Loucy (cell line): Measurements from ENCODE around the gene PRRG3.

Experiments
- H2AFZ ChIP-seq: fragments of 200-600 bp; sonication (generic); 2 replicates; pipeline ENCODE4 v1.6.0; 2016; ENCODE audit warnings: antibody characterized with exemption, mild to moderate bottlenecking, low read length, moderate library complexity
- H3F3A ChIP-seq: fragments of 200-600 bp; 2 replicates; pipeline ENCODE4 v1.6.0; 2016; ENCODE audit warnings: antibody characterized with exemption, low read depth, mild to moderate bottlenecking
- H3K27me3 ChIP-seq: fragments of 200-600 bp; sonication (generic); 2 replicates; pipeline ENCODE4 v1.6.1; 2014; ENCODE audit warnings: low read length, mild to moderate bottlenecking; ENCODE audit not compliant: insufficient read depth, poor library complexity, severe bottlenecking
- H3K36me3 ChIP-seq: fragments of 200-600 bp; sonication (generic); 2 replicates; pipeline ENCODE4 v1.6.1; 2016; ENCODE audit warnings: low read length; ENCODE audit not compliant: insufficient read depth
- H3K4me1 ChIP-seq: fragments of 200-600 bp; sonication (generic); 2 replicates; pipeline ENCODE4 v1.5.1; 2014; ENCODE audit warnings: low read length, mild to moderate bottlenecking; ENCODE audit not compliant: insufficient read depth, poor library complexity, severe bottlenecking
- H3K4me2 ChIP-seq: fragments of 200-600 bp; sonication (generic); 2 replicates; pipeline ENCODE4 v1.6.0; 2014; ENCODE audit warnings: antibody characterized with exemption, low read length, low read depth, mild to moderate bottlenecking; ENCODE audit not compliant: poor library complexity, severe bottlenecking
- H3K4me3 ChIP-seq: fragments of 200-600 bp; sonication (generic); 2 replicates; pipeline ENCODE4 v1.5.1; 2014; ENCODE audit warnings: low read length, mild to moderate bottlenecking, mixed read lengths; ENCODE audit not compliant: poor library complexity, severe bottlenecking
- H3K79me2 ChIP-seq: fragments of 200-600 bp; sonication (generic); 2 replicates; pipeline ENCODE4 v1.6.1; 2014; ENCODE audit warnings: low read length; ENCODE audit not compliant: insufficient read depth
- H3K9ac ChIP-seq: fragments of 200-600 bp; sonication (generic); 2 replicates; pipeline ENCODE4 v1.6.0; 2014; ENCODE audit warnings: mild to moderate bottlenecking, low read depth, low read length, moderate library complexity; ENCODE audit not compliant: poor library complexity, severe bottlenecking
- H3K9me2 ChIP-seq: fragments of 200-600 bp; sonication (generic); replicated peaks from 2 replicates; pipeline ENCODE4 v1.6.1; 2016; ENCODE audit warnings: low read depth, low read length, mixed read lengths
- H3K9me3 ChIP-seq: fragments of 200-600 bp; sonication (generic); 2 replicates; pipeline ENCODE4 v1.6.1; 2014; ENCODE audit warnings: mild to moderate bottlenecking, antibody characterized with exemption, low read length, low read depth; ENCODE audit not compliant: insufficient read depth
- H4K20me1 ChIP-seq: fragments of 200-600 bp; sonication (generic); 2 replicates; pipeline ENCODE4 v1.6.0; 2014; ENCODE audit warnings: antibody characterized with exemption, low read length, mild to moderate bottlenecking; ENCODE audit not compliant: insufficient read depth, poor library complexity, severe bottlenecking
- CTCF ChIP-seq: fragments of 200-600 bp; sonication (generic); conservative IDR thresholded peaks from 2 replicates; pipeline ENCODE4 v1.5.1; 2014; ENCODE audit warnings: mild to moderate bottlenecking, antibody characterized with exemption, low read length
- EZH2phosphoT487 ChIP-seq: fragments of 200-600 bp; IDR thresholded peaks from 2 replicates; pipeline ENCODE4 v1.6.1; 2018; ENCODE audit warnings: antibody characterized with exemption, mild to moderate bottlenecking, moderate library complexity, borderline replicate concordance

PRRG3 gene

GRCh38 chrX:151715752-151716151 lies 20.5 kb downstream of the PRRG3 start, which contains the start of gene FATE1:
Gene FATE1 (plus strand): TSS chrX:151716035. CDS start chrX:151716120, 85 bp downstream.
- H3K4me3 ChIP-seq = no peak within 1 kb of the TSS
- no peaks in the 10 kb centered on the region for H3K36me3 ChIP-seq
- H3F3A ChIP-seq = no peaks in the 10 kb centered on the region
- no peak within 1 kb of the TSS for H3K4me2 ChIP-seq
- TF ChIP-seq EZH2phosphoT487 (no peak), CTCF (no peak)
- no peaks in the 10 kb centered on the region for H3K79me2 ChIP-seq
- H2AFZ ChIP-seq = no peak within 1 kb of the TSS
- no peak within 1 kb of the TSS for H3K9ac ChIP-seq
- H3K27me3 ChIP-seq = no peaks in the 10 kb centered on the region
- no peaks in the 10 kb centered on the region for H3K9me3 ChIP-seq
- no peaks in the 10 kb centered on the region for H3K4me1 ChIP-seq
- H3K9me2 ChIP-seq = no peaks in the 10 kb centered on the region
- H4K20me1 ChIP-seq = no peaks in the 10 kb centered on the region

GRCh38 chrX:151722241-151722846 lies 27.1 kb downstream of the PRRG3 start:
- H2AFZ ChIP-seq = no peak overlapping the region

GRCh38 chrX:151723156-151723760 lies 28.0 kb downstream of the PRRG3 start:
- H3F3A ChIP-seq = no peaks in the 10 kb centered on the region
- no peak overlapping the region for H2AFZ ChIP-seq
- H3K9me2 ChIP-seq = no peaks in the 10 kb centered on the region
- no peak overlapping the region for H3K4me3 ChIP-seq
- H3K9ac ChIP-seq = no peak overlapping the region
- no peak overlapping the region for H3K4me2 ChIP-seq
- no peaks in the 10 kb centered on the region for H3K36me3 ChIP-seq
- H3K9me3 ChIP-seq = no peaks in the 10 kb centered on the region
- no peaks in the 10 kb centered on the region for H3K79me2 ChIP-seq
- no peaks in the 10 kb centered on the region for H3K4me1 ChIP-seq
- TF ChIP-seq EZH2phosphoT487 (no peak), CTCF (no peak)
- H3K27me3 ChIP-seq = no peaks in the 10 kb centered on the region
- H4K20me1 ChIP-seq = no peaks in the 10 kb centered on the region

More at GRCh38 chrX:151722241-151722846, 27.1 kb downstream of the PRRG3 start:
- no peak overlapping the region for H3K9ac ChIP-seq
- H3K27me3 ChIP-seq = no peaks in the 10 kb centered on the region
- H3F3A ChIP-seq = no peaks in the 10 kb centered on the region
- no peak overlapping the region for H3K4me3 ChIP-seq
- TF ChIP-seq EZH2phosphoT487 = no peak
- no peak for TF ChIP-seq CTCF
- no peaks in the 10 kb centered on the region for H3K9me3 ChIP-seq
- H3K4me1 ChIP-seq = no peaks in the 10 kb centered on the region
- no peak overlapping the region for H3K4me2 ChIP-seq
- H3K36me3 ChIP-seq = no peaks in the 10 kb centered on the region
- H4K20me1 ChIP-seq = no peaks in the 10 kb centered on the region
- H3K79me2 ChIP-seq = no peaks in the 10 kb centered on the region
- no peaks in the 10 kb centered on the region for H3K9me2 ChIP-seq
